GM19324 (cell line): ENCODE results near the gene HRAS.
"Not testable (repeated sequence)": the region's sequence is repeated elsewhere in the genome, so short reads cannot be mapped to it uniquely, and the experiment has no call there.

ENCODE experiments used
- ATAC-seq: cut with Tn5 transposase; IDR thresholded peaks from one replicate; pipeline ENCODE4 v1.9.1; 2021; ENCODE audit warnings: mild to moderate bottlenecking, moderate library complexity; ENCODE audit not compliant: unreplicated experiment, low FRiP score

The HRAS gene

GRCh38 chr11:534396-535209, 773 bp downstream of the HRAS start:
- peak; percentile 1 for ATAC-seq

GRCh38 chr11:533586-534395, 1.6 kb downstream of the HRAS start:
- no peak for ATAC-seq

GRCh38 chr11:532986-533585, 2.3 kb downstream of the HRAS start:
- no peak for ATAC-seq

- no peak for ATAC-seq
Observed at GRCh38 chr11:532527-532985, 2.8 kb downstream of the HRAS start.

GRCh38 chr11:531919-532526, 3.4 kb downstream of the HRAS start:
- no peak for ATAC-seq

GRCh38 chr11:530960-531831, 4.2 kb downstream of the HRAS start:
- ATAC-seq = no peak

GRCh38 chr11:529728-530411, 5.5 kb downstream of the HRAS start:
- no peak for ATAC-seq

GRCh38 chr11:528815-529727, 6.3 kb downstream of the HRAS start:
- ATAC-seq = no peak

- ATAC-seq = no peak
Observed at GRCh38 chr11:528166-528814, 7.1 kb downstream of the HRAS start.

GRCh38 chr11:526192-526591, 9.2 kb downstream of the HRAS start:
- ATAC-seq = no peak

GRCh38 chr11:521177-521688, 14.1 kb downstream of the HRAS start:
- ATAC-seq = no peak

GRCh38 chr11:520428-521176, 14.8 kb downstream of the HRAS start:
- no peak for ATAC-seq

GRCh38 chr11:518463-519202, 16.7 kb downstream of the HRAS start:
- ATAC-seq = peak; percentile 83

- ATAC-seq = not testable (repeated sequence)
Observed at GRCh38 chr11:516918-517685, 18.3 kb downstream of the HRAS start.

GRCh38 chr11:516400-516799, 19.0 kb downstream of the HRAS start:
- ATAC-seq = no peak
